Endothelial cell of umbilical vein (primary cell): ENCODE measurements around the gene SERPIND1.

Experiments used
- FOS ChIP-seq: IDR thresholded peaks from 2 replicates; pipeline ENCODE4 v1.6.1; 2011; ENCODE audit warnings: mild to moderate bottlenecking, low read length, moderate library complexity, borderline replicate concordance; ENCODE audit not compliant: insufficient read depth
- POLR2AphosphoS5 ChIP-seq: IDR thresholded peaks from 2 replicates; pipeline ENCODE4 v1.6.1; 2012; ENCODE audit warnings: low read depth, mild to moderate bottlenecking, control low read depth, low read length, moderate library complexity; ENCODE audit not compliant: insufficient read depth
- TF ChIP-seq, protein P1 (sequence below): IDR thresholded peaks from 2 replicates; pipeline ENCODE4 v1.6.1; 2011; ENCODE audit not compliant: insufficient read depth, insufficient read length
- TF ChIP-seq, protein P2 (sequence below), 2 donors: IDR thresholded peaks; 1 replicate in 1 of 2; 2 replicates in 1 of 2; pipeline ENCODE4 v1.5.1; 2011; ENCODE audit warnings: low read length in 2 of 2, mild to moderate bottlenecking in 2 of 2, moderate library complexity in 2 of 2, control low read depth in 1 of 2, inconsistent platforms in 1 of 2, low read depth in 1 of 2; ENCODE audit not compliant: insufficient read depth in 1 of 2; ENCODE audit errors: extremely low read depth in 1 of 2

DNA sequence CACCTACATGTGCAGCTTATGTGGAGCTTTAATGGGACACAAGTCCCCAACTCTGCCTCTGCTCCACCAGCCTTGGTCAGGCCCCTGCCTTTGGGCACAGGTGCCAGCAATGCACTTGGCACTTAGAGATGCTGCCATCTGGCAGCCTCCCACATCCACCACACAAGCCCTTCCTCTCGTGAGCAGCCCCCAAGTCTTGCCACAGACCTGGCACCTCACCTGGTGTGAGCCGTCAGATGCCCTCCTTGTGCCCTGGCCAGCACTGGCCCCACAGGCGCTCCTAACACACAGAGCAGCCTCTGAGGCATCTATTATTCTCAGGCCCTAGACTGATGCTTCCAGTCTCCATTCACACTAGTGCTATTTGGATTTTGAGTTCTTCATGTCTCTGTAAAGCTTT is 24.5 kb upstream of the SERPIND1 start:
- TF ChIP-seq, protein P1, sequence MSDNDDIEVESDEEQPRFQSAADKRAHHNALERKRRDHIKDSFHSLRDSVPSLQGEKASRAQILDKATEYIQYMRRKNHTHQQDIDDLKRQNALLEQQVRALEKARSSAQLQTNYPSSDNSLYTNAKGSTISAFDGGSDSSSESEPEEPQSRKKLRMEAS = no peak
- TF ChIP-seq FOS = no peak
- TF ChIP-seq, protein P2, sequence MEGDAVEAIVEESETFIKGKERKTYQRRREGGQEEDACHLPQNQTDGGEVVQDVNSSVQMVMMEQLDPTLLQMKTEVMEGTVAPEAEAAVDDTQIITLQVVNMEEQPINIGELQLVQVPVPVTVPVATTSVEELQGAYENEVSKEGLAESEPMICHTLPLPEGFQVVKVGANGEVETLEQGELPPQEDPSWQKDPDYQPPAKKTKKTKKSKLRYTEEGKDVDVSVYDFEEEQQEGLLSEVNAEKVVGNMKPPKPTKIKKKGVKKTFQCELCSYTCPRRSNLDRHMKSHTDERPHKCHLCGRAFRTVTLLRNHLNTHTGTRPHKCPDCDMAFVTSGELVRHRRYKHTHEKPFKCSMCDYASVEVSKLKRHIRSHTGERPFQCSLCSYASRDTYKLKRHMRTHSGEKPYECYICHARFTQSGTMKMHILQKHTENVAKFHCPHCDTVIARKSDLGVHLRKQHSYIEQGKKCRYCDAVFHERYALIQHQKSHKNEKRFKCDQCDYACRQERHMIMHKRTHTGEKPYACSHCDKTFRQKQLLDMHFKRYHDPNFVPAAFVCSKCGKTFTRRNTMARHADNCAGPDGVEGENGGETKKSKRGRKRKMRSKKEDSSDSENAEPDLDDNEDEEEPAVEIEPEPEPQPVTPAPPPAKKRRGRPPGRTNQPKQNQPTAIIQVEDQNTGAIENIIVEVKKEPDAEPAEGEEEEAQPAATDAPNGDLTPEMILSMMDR (IDR thresholded peaks at IDR 0.05; ENCODE audit: extremely low read depth in 1 of 2, insufficient read depth in 1 of 2, low read depth in 1 of 2, low read length in 2 of 2) = no peak
- no peak for TF ChIP-seq POLR2AphosphoS5
